ENCODE data around the gene PABPC3.

Gene PABPC3

GRCh38 chr13:25118378-25118905, 22.5 kb downstream of the PABPC3 start:
- TF ChIP-seq JUND (IDR thresholded peaks at IDR 0.05; ENCODE audit: low read depth) = no peak
- DNase-seq (ENCODE audit: low read depth in 1 of 2, low spot score in 1 of 2) = no peak
- in situ Hi-C loops (cut with HindIII; ENCODE audit: low pct_unique_long_range_greater_than_20kb, low sequenced_read_pairs) = no loop called here

- DNase-seq (ENCODE audit: low read depth in 1 of 2, low spot score in 1 of 2) = no peak
- TF ChIP-seq JUND (IDR thresholded peaks at IDR 0.05; ENCODE audit: low read depth) = no peak
- in situ Hi-C loops (cut with HindIII; ENCODE audit: low pct_unique_long_range_greater_than_20kb, low sequenced_read_pairs) = no loop called here
These were observed 35.0 kb downstream of the PABPC3 start for GRCh38 chr13:25130944-25131343.

GRCh38 chr13:25131881-25132420, 36.0 kb downstream of the PABPC3 start:
- in situ Hi-C loops (cut with HindIII; ENCODE audit: low pct_unique_long_range_greater_than_20kb, low sequenced_read_pairs) = no loop called here
- TF ChIP-seq JUND (IDR thresholded peaks at IDR 0.05; ENCODE audit: low read depth) = no peak
- DNase-seq (ENCODE audit: low read depth in 1 of 2, low spot score in 1 of 2) = no peak

- TF ChIP-seq JUND (IDR thresholded peaks at IDR 0.05; ENCODE audit: low read depth) = no peak
- no peak for DNase-seq (ENCODE audit: low read depth in 1 of 2, low spot score in 1 of 2)
- in situ Hi-C loops (cut with HindIII; ENCODE audit: low pct_unique_long_range_greater_than_20kb, low sequenced_read_pairs) = no loop called here
These were observed 36.9 kb downstream of the PABPC3 start for GRCh38 chr13:25132751-25133390.

GRCh38 chr13:25135896-25136295, 40.0 kb downstream of the PABPC3 start:
- in situ Hi-C loops (cut with HindIII; ENCODE audit: low pct_unique_long_range_greater_than_20kb, low sequenced_read_pairs) = no loop called here
- no peak for TF ChIP-seq JUND (IDR thresholded peaks at IDR 0.05; ENCODE audit: low read depth)
- no peak for DNase-seq (ENCODE audit: low read depth in 1 of 2, low spot score in 1 of 2)

- TF ChIP-seq JUND (IDR thresholded peaks at IDR 0.05; ENCODE audit: low read depth) = no peak
- in situ Hi-C loops (cut with HindIII; ENCODE audit: low pct_unique_long_range_greater_than_20kb, low sequenced_read_pairs) = no loop called here
- no peak for DNase-seq (ENCODE audit: low read depth in 1 of 2, low spot score in 1 of 2)
These were observed 41.2 kb downstream of the PABPC3 start for GRCh38 chr13:25136880-25137787.

- in situ Hi-C loops (cut with HindIII; ENCODE audit: low pct_unique_long_range_greater_than_20kb, low sequenced_read_pairs) = no loop called here
- DNase-seq (ENCODE audit: low read depth in 1 of 2, low spot score in 1 of 2) = no peak
- TF ChIP-seq JUND (IDR thresholded peaks at IDR 0.05; ENCODE audit: low read depth) = no peak
These were observed 41.8 kb downstream of the PABPC3 start for GRCh38 chr13:25137788-25138115.

GRCh38 chr13:25141042-25141441, 45.1 kb downstream of the PABPC3 start:
- in situ Hi-C loops (cut with HindIII; ENCODE audit: low pct_unique_long_range_greater_than_20kb, low sequenced_read_pairs) = no loop called here
- TF ChIP-seq JUND (IDR thresholded peaks at IDR 0.05; ENCODE audit: low read depth) = no peak
- no peak for DNase-seq (ENCODE audit: low read depth in 1 of 2, low spot score in 1 of 2)

- in situ Hi-C loops (cut with HindIII; ENCODE audit: low pct_unique_long_range_greater_than_20kb, low sequenced_read_pairs) = no loop called here
- TF ChIP-seq JUND (IDR thresholded peaks at IDR 0.05; ENCODE audit: low read depth) = no peak
- DNase-seq (ENCODE audit: low read depth in 1 of 2, low spot score in 1 of 2) = no peak
These were observed 47.8 kb downstream of the PABPC3 start for GRCh38 chr13:25143706-25144105.

- in situ Hi-C loops (cut with HindIII; ENCODE audit: low pct_unique_long_range_greater_than_20kb, low sequenced_read_pairs) = no loop called here
- TF ChIP-seq JUND (IDR thresholded peaks at IDR 0.05; ENCODE audit: low read depth) = no peak
These were observed 51.9 kb downstream of the PABPC3 start for GRCh38 chr13:25147638-25148401.

GRCh38 chr13:25148402-25148771, 52.5 kb downstream of the PABPC3 start:
- in situ Hi-C loops (cut with HindIII; ENCODE audit: low pct_unique_long_range_greater_than_20kb, low sequenced_read_pairs) = no loop called here
- TF ChIP-seq JUND (IDR thresholded peaks at IDR 0.05; ENCODE audit: low read depth) = no peak
- DNase-seq (ENCODE audit: low read depth in 1 of 2, low spot score in 1 of 2) = no peak

More at GRCh38 chr13:25147638-25148401, 51.9 kb downstream of the PABPC3 start:
- DNase-seq (ENCODE audit: low read depth in 1 of 2, low spot score in 1 of 2) = no peak
